Stimulated activated CD4-positive, alpha-beta T cell treated with anti-CD3 and anti-CD28 coated beads, Interleukin-1b, Interleukin-23, amount 100 ng/mL, for 4 hours (primary cell): Measurements from ENCODE around the gene KRT80.

Experiments used
- DNase-seq, 2 donors: peaks; one replicate each; pipeline ENCODE4 v3.0.0-alpha.2; 2020; ENCODE audit warnings: low read depth in 2 of 2

KRT80 gene

DNA sequence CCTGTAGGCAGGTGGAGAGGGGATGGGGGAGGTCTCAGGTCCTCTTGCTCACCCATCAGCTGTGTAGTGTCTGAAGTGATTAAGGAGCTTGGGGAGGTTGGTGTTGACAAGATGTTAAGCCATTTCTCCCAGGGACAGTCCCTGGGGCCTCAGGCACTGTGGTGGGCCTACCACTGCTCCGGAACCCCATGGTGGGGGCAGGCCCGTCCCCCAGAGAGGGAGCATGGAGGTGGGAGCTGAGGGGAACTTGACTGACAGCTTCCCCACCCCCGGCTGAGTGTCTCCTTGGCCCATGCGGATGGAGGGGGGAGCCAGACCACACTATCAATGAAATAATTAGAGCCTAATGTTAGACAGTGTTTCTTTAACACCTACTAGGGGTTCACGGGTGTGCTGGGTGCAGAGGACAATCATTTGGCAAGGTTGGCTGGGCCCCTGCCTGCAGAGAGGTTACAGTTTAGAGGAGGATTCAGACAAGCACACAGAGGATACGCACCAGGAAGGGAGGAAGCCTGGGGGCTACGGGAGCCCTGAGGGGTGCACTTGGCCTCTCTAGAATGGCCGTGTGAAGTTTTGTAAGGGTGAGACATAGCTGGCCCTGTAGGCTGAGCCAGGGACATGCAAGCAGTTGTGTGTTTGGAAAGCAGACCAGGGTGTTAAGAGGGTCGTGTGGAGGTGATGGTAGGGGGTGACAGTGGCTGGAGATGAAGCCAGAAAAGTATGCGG, 19.3 kb upstream of the KRT80 start:
- DNase-seq: no peak

DNA sequence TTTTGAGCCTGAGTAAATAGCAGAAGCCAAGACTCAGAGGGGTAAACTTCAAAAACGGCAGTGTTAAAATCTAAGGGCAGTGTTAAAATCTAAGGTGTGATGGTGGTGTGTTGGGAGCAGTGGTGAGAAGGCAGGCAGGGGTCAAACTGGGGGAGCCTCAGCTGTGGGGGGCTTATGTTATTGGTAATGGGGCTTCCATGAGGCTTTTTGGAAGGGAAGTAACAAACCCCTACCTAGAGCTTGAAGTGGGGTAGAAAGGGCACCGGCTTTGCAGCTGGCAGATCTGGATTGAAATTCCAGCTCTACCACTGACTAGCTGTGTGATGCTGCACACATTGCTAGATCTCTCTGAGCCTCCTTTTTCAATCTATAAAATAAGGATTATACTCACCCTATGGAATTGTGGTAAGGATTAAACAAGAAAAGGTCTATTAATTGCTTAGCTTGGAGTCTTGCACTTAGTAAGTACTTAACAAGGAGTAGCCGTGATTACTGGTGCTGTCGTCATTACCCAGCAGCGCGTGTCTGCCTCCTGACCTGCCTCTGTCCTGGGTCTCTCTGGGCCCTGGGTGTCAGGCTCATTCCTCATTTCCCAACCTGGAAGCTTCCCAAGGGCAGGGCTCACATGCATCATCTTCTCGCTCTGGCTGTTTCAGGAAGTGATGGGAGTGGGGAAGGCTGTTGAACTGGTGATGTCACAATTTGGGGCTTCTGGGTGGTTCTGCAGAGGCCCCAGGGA, 18.5 kb upstream of the KRT80 start:
- no peak for DNase-seq

DNA sequence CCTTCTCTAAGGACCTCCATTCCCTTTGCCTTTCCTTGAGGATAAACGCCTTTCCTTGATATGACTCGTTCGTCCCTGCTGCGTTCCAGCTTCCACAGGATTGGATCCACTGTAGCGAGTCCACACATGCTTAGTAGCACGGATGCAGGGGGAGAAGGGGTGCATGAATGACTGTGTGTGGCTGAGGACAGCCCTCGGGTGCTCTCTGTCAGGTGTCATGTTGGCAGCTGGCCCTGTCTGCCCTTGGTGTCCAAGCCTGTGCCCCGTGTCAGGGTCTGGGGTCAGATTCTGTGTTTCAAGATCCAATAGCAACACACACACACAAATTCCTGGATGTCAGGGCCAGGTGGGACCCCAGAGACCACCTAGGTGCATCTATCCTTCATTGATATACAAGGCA, 17.5 kb upstream of the KRT80 start:
- DNase-seq: no peak

DNA sequence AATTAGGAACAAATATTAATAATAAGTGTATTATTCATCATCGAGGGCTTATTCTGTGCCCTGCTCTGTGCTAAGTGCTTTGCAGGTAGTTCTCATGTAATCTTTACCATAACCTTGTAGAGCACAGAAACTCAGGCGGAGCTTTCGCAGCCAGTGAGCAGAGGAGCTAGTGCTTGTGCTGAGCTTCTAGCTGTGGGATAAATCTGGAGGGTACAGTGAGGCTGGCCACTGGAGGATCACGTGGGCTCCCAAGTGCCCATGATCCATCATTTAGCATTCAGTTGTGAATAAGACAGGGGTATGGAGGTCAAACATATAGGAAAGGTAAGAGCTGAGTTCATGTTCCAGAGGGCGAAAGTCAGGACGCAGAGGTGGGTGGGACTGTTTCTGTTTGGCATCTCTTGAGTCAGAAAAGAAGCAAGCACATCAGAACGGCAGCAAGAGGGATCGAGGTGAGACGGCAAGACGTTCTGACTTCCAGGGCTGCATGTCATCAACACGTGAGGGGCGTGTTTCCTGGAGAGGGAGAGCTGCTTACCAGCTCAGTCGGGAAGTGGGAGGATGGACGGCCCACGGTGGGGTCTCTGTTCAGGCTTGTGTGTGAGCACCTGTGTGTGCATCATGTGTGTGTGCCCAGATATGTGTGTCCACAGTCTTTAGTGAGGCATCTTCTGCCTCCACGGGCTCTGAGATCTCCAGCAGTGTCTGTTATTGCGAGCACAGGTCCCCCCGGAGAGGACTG, 16.8 kb upstream of the KRT80 start:
- DNase-seq: no peak

DNA sequence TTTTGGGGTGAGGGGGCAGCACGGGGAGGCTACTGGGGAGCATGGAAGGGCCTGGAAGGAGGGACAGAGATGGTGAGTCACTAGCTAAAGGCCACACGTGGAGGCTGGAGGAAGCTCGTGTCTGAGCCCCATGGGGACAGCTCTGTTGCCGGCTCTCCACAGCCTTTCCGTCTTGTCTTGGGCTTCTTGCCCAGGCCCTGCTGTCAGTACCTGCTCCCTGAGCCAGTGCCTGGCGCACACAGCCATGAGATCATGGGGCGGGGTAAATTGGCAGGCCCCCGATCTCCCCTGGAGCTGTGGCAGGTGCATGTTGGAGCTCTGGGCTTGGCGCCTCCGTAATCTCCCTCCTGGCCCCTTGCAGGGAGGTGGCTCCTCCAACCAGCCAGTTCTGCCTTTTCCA, 16.1 kb upstream of the KRT80 start:
- no peak for DNase-seq

DNA sequence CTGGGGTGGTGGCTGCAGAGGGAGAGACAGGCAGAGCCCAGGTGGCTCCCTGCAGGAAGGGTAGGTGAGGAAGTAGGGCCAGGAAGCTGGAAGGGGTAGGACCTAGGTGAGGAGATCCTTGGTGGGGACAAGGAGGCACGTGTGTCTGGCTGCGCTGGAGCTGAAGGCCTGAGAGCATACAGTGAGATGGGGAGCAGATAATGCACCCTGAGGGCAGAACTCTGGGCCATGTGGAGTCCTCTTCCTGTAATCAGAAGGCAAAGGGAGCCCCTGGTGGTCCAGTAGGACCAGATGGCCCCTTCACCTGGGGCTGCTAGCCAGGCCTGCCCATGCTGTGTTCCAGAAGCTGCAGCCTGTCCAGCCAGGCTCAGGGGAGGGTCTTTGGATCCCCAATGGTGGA, 15.3 kb upstream of the KRT80 start:
- no peak for DNase-seq

DNA sequence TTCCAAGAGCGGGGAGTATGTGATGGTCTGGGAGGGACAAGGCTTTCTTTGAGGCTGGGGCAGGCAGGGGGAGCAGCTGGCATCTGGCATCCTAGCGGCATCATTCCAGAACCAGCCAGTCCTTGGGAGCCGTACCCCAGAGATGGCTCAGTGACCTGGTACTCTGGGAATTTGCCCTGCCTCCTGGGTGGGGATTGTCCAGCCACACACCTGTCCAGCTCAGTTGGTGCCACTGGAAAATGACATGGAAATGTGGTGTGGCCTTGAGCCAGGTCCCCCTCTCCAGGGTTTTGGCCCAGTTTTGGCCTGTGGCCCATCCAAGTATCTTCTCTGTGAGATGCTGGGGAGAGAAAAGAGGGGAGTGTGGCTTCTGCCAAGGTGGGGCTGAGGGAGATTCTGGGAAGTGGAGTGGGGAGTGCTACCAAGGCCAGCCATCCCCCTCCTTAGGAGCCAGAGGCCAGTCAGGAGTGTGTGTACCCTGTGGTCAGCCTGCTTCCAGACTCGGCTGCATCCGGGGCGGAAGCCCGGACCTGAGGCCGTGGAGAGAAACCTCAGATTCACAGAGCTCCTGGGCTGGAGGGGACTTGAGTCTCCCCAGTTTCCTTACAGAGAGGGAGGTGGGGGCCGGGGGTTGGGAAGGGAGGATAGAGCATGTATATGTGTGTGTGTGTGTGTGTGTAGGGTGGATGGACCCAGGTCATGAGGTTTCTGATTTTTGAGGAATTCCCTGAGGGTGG, 14.7 kb upstream of the KRT80 start:
- DNase-seq: no peak

DNA sequence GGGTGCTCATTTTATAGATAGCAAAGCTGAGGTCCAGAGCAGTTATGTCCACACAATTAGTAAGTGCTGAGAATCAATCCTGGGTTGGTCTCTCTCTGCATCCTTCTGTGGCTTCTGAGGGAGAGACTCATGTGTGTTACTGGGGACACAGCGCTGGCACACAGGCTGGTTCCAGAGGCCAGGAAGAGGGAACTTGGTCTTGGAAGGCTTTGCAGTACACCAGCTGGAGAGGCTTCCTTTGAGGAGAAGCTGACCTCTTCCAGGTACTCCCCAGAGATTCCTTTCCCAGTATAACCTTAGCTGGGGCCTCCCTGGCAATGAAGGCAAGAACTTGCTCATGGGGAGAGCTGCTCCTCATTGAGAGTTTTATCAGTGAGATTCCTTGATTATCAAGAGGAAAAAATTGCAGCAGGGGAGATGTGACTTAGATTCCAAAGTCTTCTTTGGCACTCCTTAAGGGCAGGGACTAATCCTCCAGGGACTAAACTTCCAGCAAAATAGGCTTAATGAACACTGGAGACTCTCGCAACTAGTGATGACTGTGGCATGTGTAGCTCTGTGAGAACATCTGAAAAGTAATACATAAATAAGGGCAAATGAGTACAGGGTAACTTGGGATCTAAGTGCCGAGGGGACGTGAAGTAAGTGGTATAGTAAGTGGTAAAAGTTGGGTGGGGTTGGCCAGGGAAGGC, 13.9 kb upstream of the KRT80 start:
- no peak for DNase-seq

DNA sequence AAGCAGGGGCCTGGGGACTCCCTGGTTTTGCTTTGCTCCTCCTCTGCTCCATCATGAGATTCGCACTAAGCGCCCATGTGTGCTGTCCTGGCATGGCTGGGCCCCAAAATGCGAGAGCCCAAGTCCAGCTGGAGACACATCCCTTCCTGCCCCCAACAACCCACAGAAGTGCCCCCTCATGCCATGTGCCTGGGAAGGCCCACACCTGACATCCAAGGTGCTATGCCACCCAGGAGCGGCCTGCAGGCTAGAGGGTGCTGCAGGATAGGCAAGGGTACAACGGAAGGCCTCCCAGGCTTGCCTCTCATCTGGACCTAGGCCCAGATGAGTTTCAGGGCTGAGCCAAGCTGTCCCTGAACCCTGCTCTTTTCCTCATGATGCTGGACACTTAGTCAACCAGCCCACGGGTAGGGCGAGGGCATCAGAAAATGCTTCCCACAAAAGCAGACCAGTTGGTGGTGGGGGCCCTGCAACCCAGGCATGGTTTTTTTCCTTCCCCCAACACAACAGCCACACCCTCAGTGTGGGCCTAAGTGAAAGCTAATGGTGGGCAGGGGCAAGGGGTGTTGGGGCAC, 13.2 kb upstream of the KRT80 start:
- no peak for DNase-seq

DNA sequence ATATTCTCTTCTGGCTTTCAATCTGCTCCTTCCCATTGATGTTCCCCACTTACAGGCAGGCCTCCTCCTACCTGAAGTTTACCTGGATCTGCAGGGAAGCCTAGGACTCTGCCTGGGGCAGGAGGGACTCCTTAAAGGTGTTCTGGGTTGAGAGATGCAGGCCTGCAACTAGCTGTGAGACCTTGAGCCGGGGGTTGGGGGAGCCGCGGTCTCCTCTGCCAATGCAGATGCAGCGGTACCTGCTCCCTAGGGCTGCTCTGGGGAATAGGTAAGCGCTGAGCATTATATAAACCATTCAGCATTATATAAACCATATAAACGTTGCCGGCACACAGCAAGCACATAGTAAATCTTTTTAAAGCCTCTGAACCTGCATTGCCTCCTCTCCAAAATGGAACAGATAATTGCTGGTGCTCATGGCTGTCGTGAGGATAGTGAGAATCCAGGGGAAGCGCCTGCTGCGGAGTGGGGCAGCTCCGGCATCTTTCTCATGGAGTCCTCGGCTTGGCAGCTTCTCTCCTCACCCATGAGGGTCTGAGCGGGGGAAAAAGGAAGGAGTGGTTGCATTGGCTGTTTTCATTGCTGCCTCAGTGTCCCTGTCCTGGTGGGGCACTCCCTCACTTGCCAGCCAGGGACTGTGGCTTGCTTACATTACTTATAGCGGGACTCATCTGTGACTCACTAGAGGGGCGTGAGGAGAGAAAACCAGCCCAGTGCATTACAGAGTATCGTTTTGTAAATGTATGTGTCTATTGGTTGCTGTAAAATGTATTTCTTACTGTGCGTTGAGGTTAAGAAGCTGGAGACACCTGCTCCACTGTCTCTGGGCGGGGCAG, 12.5 kb upstream of the KRT80 start:
- no peak for DNase-seq

DNA sequence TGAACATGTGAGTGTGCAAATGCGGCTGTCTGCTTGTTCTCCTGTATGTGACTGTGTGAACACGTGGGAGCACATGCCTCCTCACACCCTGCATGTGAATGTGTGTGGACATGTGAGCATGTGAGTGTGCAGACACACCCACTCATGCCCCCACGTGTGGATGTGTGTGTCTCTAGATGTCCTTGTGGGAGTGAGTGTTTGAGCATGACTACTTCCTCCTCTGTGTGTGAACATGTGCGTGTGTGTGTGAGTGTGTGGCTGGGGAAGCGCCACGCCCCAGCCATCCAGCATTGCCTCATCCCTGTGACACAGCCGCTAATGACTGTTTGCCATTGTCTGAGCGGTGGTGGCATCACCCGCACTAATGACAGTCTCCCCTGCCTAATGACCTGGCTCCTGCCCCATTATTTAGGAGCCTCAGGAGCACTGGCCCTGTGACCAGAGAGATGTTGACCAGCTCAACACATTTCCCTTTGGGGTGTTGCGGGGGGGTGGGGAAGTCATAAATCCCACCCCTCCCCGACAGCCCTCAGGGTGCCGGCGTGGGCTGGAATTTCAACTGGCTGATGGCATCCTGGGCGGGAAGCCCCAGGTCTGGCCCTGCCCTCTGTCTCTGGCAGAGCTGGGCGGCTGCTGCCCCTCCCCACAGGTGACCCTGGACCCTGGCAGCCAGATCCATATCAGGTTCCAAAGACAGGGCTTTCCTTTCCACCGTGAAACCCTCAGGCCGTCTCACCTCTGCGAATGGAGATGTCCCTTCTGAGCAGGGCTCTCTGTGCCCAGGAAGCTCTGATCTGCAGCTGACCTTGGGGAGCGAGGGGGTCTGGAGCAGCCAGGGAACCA, 11.5 kb upstream of the KRT80 start:
- DNase-seq: peak in 1 of 2 donors; percentile 9

DNA sequence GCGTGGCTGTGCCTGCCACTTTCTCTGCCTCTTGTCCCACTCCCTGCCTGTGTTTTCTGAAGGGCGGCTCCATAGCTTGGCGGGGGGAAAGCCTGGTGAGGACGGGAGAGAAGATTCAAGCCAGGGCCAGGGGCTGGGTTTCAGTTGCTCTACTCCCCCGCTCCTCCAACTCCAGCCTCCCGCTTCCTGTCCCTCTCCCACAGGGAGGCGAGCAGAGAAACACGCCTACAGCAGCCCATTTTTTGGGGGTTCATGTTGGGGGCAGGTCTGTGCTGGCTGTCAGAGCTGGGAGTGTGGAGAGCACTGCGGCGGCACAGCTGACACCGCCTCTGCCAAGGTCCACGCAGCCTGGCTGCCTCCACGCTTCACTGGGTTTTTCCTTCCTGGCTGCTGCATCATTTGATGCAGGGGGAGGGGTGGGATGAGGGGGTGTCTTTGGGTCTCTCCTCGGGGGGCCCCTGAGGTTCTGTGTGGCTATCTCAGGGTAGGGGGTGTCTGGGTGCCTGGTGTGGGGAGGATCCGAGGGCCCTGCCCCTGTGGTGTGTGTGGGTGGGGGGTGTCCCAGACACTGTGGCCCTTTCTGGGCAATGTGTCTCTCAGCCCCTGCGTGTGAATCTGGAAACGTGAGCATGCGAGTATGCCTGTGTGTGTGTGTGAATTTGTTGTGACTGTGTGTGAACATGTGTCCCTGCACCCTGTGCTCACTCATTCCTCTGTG, 10.7 kb upstream of the KRT80 start:
- no peak for DNase-seq

DNA sequence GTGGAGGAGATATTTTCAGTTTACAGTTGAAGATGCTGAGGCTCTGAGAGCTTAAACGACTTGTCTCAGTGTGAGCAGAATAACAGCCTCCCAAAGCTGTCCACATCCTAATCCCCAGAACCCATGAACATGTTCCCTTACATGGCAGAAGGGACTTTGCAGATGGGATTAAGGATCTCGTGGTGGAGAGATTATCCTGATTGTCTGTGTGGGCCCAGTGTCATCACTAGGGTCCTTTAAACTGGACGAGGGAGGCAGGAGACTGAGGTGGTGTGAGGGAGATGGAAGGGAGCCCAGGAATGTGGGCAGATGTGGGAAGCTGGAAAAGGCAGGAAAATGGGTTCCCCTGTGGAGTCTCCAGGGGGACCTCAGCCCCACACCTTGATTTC, 9.6 kb upstream of the KRT80 start:
- DNase-seq: no peak

DNA sequence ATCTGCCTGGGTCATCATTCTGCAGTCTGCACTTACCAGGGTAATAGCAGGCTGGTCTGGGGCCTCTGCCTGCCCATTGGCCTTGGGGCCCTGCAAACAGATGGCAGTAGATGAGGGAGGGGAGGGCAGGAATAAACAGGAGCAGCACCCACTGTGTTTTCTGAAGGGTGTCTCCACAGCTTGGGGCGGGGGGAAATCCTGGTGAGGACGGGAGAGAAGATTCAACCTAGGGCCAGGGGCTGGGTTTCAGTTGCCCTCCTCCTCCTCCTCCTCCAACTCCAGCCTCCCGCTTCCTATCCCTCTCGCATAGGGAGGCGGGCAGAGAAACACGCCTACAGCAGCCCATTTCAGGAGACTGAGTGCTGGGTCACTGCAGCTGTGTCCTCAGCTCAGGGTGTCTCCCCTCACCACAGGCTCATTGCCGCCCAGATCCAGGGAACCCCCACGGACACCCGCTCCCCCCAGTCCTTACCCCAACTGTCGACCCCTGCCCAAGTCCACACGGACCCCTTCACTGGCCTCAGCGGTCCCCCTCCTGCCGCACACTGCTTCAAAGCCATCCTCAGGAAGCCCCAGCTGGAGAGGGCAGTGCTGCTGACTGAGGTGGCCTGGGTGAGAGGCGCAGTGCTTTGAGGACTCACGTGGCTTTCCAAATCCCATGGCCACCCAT, 9.1 kb upstream of the KRT80 start:
- no peak for DNase-seq

DNA sequence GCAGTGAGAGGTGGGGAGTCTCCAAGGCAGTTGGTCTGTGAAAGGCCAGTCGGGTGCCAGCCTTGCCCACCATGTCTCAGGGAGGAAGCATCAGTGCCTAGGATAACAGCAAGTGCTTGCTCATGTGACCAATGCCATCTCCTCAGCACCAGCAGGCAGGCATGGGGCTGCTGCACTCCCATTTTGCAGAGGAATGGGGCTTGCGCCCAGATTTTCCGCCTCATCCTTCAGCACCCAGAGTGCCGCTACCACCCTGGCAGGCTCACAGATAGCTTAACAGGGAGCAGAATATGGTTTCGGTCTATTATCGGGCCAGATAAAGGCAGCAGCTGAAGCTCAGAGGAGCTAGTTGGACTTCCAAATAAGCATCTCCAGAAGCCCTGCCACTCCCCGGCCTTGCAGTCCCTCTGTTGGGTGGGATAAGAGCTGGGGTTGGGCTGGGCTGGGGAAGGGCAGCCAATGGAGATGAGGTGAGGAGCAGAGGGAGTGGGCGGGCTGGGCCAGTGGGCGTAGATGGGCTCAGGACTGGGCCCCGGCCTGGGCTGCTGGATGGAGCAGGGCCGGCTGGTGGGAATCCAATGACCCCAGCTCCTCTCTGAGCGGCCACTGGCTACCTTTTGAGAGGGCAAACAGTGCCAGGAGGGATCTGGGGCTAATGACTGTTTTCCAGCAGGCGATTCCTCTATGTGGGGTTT, 8.4 kb upstream of the KRT80 start:
- DNase-seq: no peak

DNA sequence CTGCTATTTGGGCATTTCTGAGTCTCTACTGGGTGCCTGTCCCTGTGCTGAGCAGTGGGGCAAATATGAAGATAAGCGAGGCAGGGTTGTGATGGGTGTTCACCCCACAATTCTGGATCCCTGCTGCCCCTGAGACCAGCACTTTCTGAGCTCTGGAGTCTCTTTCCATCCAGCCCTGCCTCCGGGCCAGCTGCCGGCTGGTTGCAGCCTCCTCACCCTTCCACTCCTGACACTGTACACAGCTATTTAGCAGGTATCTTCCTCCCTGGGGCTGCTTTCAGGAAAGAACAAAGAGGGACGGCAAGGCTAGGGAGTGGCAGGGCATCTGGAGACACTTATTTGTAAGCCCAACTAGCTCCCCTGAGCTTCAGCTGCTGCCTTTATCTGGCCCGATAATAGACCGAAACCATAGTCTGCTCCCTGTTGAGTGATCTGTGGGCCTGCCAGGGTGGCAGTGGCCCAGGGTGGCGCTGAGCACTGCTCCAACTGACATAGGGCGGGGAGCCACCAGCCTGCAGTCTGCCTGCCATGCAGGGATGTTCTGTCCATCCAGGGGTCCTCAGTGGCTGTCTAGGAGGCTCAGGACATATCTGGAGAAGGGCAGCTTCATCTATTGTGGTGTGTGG, 7.6 kb upstream of the KRT80 start:
- no peak for DNase-seq
